Measurements from ENCODE around the gene CLEC20A. TPM values are rescaled to one million over a fixed set of nuclear protein-coding genes. Genes with fewer than 3 reads are reported as not detected.

CLEC20A gene
- total RNA-seq, 2 donors from 2014 or later = 0.48 TPM; not detected in 1

- TF ChIP-seq, protein P1, sequence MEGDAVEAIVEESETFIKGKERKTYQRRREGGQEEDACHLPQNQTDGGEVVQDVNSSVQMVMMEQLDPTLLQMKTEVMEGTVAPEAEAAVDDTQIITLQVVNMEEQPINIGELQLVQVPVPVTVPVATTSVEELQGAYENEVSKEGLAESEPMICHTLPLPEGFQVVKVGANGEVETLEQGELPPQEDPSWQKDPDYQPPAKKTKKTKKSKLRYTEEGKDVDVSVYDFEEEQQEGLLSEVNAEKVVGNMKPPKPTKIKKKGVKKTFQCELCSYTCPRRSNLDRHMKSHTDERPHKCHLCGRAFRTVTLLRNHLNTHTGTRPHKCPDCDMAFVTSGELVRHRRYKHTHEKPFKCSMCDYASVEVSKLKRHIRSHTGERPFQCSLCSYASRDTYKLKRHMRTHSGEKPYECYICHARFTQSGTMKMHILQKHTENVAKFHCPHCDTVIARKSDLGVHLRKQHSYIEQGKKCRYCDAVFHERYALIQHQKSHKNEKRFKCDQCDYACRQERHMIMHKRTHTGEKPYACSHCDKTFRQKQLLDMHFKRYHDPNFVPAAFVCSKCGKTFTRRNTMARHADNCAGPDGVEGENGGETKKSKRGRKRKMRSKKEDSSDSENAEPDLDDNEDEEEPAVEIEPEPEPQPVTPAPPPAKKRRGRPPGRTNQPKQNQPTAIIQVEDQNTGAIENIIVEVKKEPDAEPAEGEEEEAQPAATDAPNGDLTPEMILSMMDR (IDR thresholded peaks at IDR 0.05) = no peak
- H3K4me1 ChIP-seq = peaks cover 0 to 11% of the 10 kb centered on the region in 2 donors
- H3K27me3 ChIP-seq = no peaks in the 10 kb centered on the region
- no peak overlapping the region for H3K27ac ChIP-seq
- DNase-seq (ENCODE audit: low spot score) = no peak
- H3K9me3 ChIP-seq = no peaks in the 10 kb centered on the region
- H3K4me3 ChIP-seq = no peak overlapping the region
- H3K36me3 ChIP-seq = peaks cover 41% of the 10 kb centered on the region
Observed at GRCh38 chr1:178464141-178464540, 32.6 kb downstream of the CLEC20A start.

GRCh38 chr1:178461701-178462100 is 35.1 kb downstream of the CLEC20A start:
- Histone ChIP-seq H3K9me3 (no peaks in the 10 kb centered on the region), H3K27ac (no peak overlapping the region), H3K36me3 (peaks cover 41% of the 10 kb centered on the region), H3K27me3 (no peaks in the 10 kb centered on the region), H3K4me1 (peaks cover 0 to 11% of the 10 kb centered on the region in 2 donors), H3K4me3 (no peak overlapping the region)
- TF ChIP-seq, protein P1 (IDR thresholded peaks at IDR 0.05) = no peak
- DNase-seq (ENCODE audit: low spot score) = no peak

DNA sequence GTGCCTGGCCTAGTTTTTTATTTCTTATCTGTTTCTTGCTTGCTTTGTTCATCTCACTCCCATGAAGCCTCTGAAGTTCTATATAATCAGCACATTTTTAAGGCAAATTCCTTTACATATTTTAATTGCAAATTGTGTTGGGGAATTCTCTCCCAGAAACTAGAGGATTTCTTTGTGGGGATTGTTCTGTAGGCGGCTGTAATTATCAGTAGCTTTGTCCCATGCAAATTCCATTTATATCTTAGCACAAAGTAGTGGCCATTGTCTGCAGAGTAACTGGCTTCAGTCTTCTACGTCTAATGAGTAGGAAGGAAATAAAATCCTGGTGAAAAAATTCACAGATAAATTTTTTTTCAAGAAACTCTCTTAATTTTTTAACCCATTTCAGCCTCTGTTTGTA is 35.7 kb downstream of the CLEC20A start:
- Histone ChIP-seq H3K36me3 (peaks cover 40% of the 10 kb centered on the region), H3K4me3 (no peak overlapping the region), H3K27ac (no peak overlapping the region), H3K9me3 (no peaks in the 10 kb centered on the region), H3K4me1 (peaks cover 0 to 11% of the 10 kb centered on the region in 2 donors), H3K27me3 (no peaks in the 10 kb centered on the region)
- TF ChIP-seq, protein P1 (IDR thresholded peaks at IDR 0.05) = no peak
- DNase-seq (ENCODE audit: low spot score) = no peak

DNA sequence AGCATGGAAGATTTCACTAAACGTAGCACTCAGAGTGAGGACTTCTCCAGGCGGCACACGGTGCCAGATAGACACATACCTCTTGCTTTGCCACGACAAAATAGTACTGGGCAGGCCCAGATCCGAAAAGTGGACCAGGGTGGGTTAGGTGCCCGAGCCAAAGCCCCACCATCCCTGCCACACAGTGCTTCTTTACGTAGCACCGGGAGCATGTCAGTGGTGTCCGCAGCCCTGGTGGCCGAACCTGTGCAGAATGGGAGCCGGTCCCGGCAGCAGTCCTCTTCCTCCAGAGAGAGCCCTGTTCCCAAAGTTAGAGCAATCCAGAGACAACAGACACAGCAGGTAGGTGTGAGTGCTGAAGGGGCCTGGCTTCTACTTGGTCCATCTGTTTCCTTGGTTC is 38.6 kb downstream of the CLEC20A start:
- no peak for DNase-seq (ENCODE audit: low spot score)
- no peaks in the 10 kb centered on the region for H3K9me3 ChIP-seq
- H3K36me3 ChIP-seq = peaks cover 27% of the 10 kb centered on the region
- H3K4me3 ChIP-seq = no peak overlapping the region
- peaks cover 0 to 11% of the 10 kb centered on the region in 2 donors for H3K4me1 ChIP-seq
- H3K27ac ChIP-seq = no peak overlapping the region
- H3K27me3 ChIP-seq = no peaks in the 10 kb centered on the region
- TF ChIP-seq, protein P1 (IDR thresholded peaks at IDR 0.05) = no peak

- H3K4me3 ChIP-seq = no peak overlapping the region
- no peak for DNase-seq (ENCODE audit: low spot score)
- TF ChIP-seq, protein P1 (IDR thresholded peaks at IDR 0.05) = no peak
- no peaks in the 10 kb centered on the region for H3K27me3 ChIP-seq
- H3K9me3 ChIP-seq = no peaks in the 10 kb centered on the region
- H3K36me3 ChIP-seq = peaks cover 31% of the 10 kb centered on the region
- peaks cover 0 to 11% of the 10 kb centered on the region in 2 donors for H3K4me1 ChIP-seq
- H3K27ac ChIP-seq = no peak overlapping the region
Observed at GRCh38 chr1:178457651-178458050, 39.1 kb downstream of the CLEC20A start.

GRCh38 chr1:178456472-178456871 is 40.3 kb downstream of the CLEC20A start:
- Histone ChIP-seq H3K27me3 (no peaks in the 10 kb centered on the region), H3K9me3 (no peaks in the 10 kb centered on the region), H3K4me3 (no peak overlapping the region), H3K36me3 (peaks cover 38% of the 10 kb centered on the region), H3K27ac (no peak overlapping the region), H3K4me1 (peaks cover 0 to 11% of the 10 kb centered on the region in 2 donors)
- TF ChIP-seq, protein P1 (IDR thresholded peaks at IDR 0.05) = no peak
- no peak for DNase-seq (ENCODE audit: low spot score)

Measured in right atrium auricular region (tissue), 2 donors.